ENCODE results near the gene TSC22D1.

DNA sequence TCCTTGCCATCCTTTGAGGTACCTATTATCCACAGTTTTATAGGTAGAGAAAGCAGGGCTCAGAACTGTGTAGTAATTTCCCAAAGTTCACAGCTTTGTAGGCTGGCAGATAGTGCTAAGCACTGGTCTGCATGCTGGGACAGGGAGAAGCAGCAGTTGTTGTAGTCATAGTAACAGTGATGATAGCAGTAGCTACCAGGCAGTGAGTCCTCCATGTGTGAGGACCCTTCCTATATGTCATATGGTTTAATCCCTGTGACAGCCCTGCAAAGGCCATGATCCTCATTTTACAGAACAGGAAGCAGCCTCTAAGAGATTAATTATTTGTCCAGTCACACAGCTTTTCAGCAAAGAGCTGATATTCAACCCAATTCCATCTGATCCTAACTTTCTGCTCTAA is 181.5 kb downstream of the TSC22D1 start:
- TF ChIP-seq POLR2AphosphoS5 (IDR thresholded peaks at IDR 0.05; ENCODE audit: borderline replicate concordance, low read depth, low read length) (no peak), EZH2 (IDR thresholded peaks at IDR 0.05) (no peak)
